ENCODE measurements around the gene LTO1. TPM values are rescaled to one million over a fixed set of nuclear protein-coding genes. Genes with fewer than 3 reads are reported as not detected.
A peak's percentile ranks its signal among the peaks of the same experiment; 100 is the strongest.

Gene LTO1
- total and polyA plus RNA-seq, 2 of the 13 experiments (the other 11 are each of a cell fraction or from before 2014, with no cell fraction given) = 11.8 to 15.0 TPM

- no peak for TF ChIP-seq DZIP1 (CRISPR knock-in tag; IDR thresholded peaks at IDR 0.05)
- peak; percentile 55; the same call in 1 of the 2 replicates for TF ChIP-seq DMAP1 (CRISPR knock-in tag; IDR thresholded peaks at IDR 0.05)
- 0 out of 2 replicates have a peak, but pooled peaks have one; percentile 54 for TF ChIP-seq ZNF335 (CRISPR knock-in tag; IDR thresholded peaks at IDR 0.05)
- no peak for TF ChIP-seq ATF7 (IDR thresholded peaks at IDR 0.05)
- TF ChIP-seq ATF7 (CRISPR knock-in tag; IDR thresholded peaks at IDR 0.05) = no peak
- TF ChIP-seq IKZF1 (IDR thresholded peaks at IDR 0.05) = no peak
- no peak for TF ChIP-seq SOX6 (IDR thresholded peaks at IDR 0.05)
- peak; percentile 83 for TF ChIP-seq SOX6 (CRISPR knock-in tag; IDR thresholded peaks at IDR 0.05)
- peak; percentile 58 for TF ChIP-seq THRA (CRISPR knock-in tag; IDR thresholded peaks at IDR 0.05; ENCODE audit: borderline replicate concordance)
- TF ChIP-seq ZNF720 (CRISPR knock-in tag; IDR thresholded peaks at IDR 0.05) = no peak
- TF ChIP-seq PTBP1 (IDR thresholded peaks at IDR 0.05; ENCODE audit: low read depth, low read length, poor library complexity, severe bottlenecking) = no peak
- peak; percentile 94 for TF ChIP-seq AGO2 (optimal IDR thresholded peaks at IDR 0.05; ENCODE audit: low read depth, low read length)
- no peak for TF ChIP-seq GTF3A (CRISPR knock-in tag; conservative IDR thresholded peaks at IDR 0.05)
- no peak for TF ChIP-seq ZNF614 (CRISPR knock-in tag; IDR thresholded peaks at IDR 0.05; ENCODE audit: borderline replicate concordance)
- TF ChIP-seq ZSCAN20 (CRISPR knock-in tag; IDR thresholded peaks at IDR 0.05; ENCODE audit: borderline replicate concordance) = no peak
- 0 out of 2 replicates have a peak, but pooled peaks have one; percentile 21 for TF ChIP-seq CBFB (CRISPR knock-in tag; IDR thresholded peaks at IDR 0.05)
- peak; percentile 56; the same call in 1 of the 2 replicates for TF ChIP-seq TBX2 (CRISPR knock-in tag; IDR thresholded peaks at IDR 0.05; ENCODE audit: borderline replicate concordance)
- 0 out of 2 replicates have a peak, but pooled peaks have one; percentile 55 for TF ChIP-seq ZNF776 (CRISPR knock-in tag; IDR thresholded peaks at IDR 0.05)
- TF ChIP-seq ZNF816 (CRISPR knock-in tag; IDR thresholded peaks at IDR 0.05; ENCODE audit: borderline replicate concordance) = no peak; the same call in 1 of the 2 replicates
- TF ChIP-seq ZHX2 (IDR thresholded peaks at IDR 0.05; ENCODE audit: low read depth) = no peak
- no peak for TF ChIP-seq ZHX2 (CRISPR knock-in tag; IDR thresholded peaks at IDR 0.05; ENCODE audit: borderline replicate concordance)
- TF ChIP-seq GABPB1 (CRISPR knock-in tag; IDR thresholded peaks at IDR 0.05) = peak; percentile 58; the same call in 1 of the 2 replicates
These were observed 34.1 kb downstream of the LTO1 start, which contains the start of gene CCND1 (continued) for GRCh38 chr11:69640995-69641581.

Data from HepG2 (cell line).